A549 (cell line): ENCODE data around the gene TNC. TPM values are rescaled to one million over a fixed set of nuclear protein-coding genes. Genes with fewer than 3 reads are reported as not detected.
A peak's percentile ranks its signal among the peaks of the same experiment; 100 is the strongest.

Source experiments
- ATAC-seq, 2 experiments: fragments of 200-7000 bp in 1 of 2; fragments of >200 bp in 1 of 2; cut with Nextera tagmentation in 1 of 2; cut with Tn5 transposase in 1 of 2; 3 replicates each; pipeline versions ENCODE4 v1.8.0 to v1.9.1; 2018 to 2020; ENCODE audit warnings: mild to moderate bottlenecking in 1 of 2, moderate library complexity in 1 of 2
- CTCF ChIA-PET: fragments of 300-600 bp; sonication (Branson Sonifier 250); formaldehyde crosslinking; extraction: SDS; loops from one replicate; lab custom pipeline; 2021; ENCODE audit warnings: antibody characterized with exemption, inconsistent platforms; lab: Yijun Ruan, JAX
- POLR2A ChIA-PET: fragments of 350-600 bp; formaldehyde crosslinking; extraction: SDS; loops from one replicate; lab custom pipeline; 2021; ENCODE audit warnings: antibody characterized with exemption, inconsistent platforms; lab: Yijun Ruan, JAX
- DNase-seq, 2 experiments: peaks; one replicate each; pipeline versions ENCODE4 v3.0.0 to v3.0.0-alpha.2; 2011 to 2016; ENCODE audit warnings: low read depth in 1 of 2, low spot score in 1 of 2
- FAIRE-seq: peaks from 2 replicates; lab custom pipeline; 2011; peaks lifted over from hg19 to GRCh38; lab: Jason Lieb, UNC
- H3K27ac ChIP-seq, 2 experiments: fragments of >200 bp; sonication (Bioruptor Twin); formaldehyde crosslinking; 3 replicates each; pipeline ENCODE4 v1.5.1; 2016 to 2017
- H3K4me1 ChIP-seq: fragments of >200 bp; sonication (Bioruptor Twin); formaldehyde crosslinking; 3 replicates; pipeline ENCODE4 v1.6.1; 2016
- H3K4me2 ChIP-seq: fragments of >200 bp; sonication (Bioruptor Twin); formaldehyde crosslinking; 3 replicates; pipeline ENCODE4 v1.6.1; 2016
- H3K4me3 ChIP-seq: fragments of >200 bp; sonication (Bioruptor Twin); formaldehyde crosslinking; 3 replicates; pipeline ENCODE4 v1.5.1; 2016
- H3K9me3 ChIP-seq: fragments of >200 bp; sonication (Bioruptor Twin); formaldehyde crosslinking; 3 replicates; pipeline ENCODE4 v1.6.1; 2016
- BCL3 ChIP-seq: fragments of >200 bp; sonication (Bioruptor Twin); formaldehyde crosslinking; IDR thresholded peaks from 3 replicates; pipeline ENCODE4 v1.6.1; 2016
- CTCF ChIP-seq: fragments of >200 bp; sonication (Bioruptor Twin); formaldehyde crosslinking; IDR thresholded peaks from 3 replicates; pipeline ENCODE4 v1.5.1; 2016
- E2F6 ChIP-seq: IDR thresholded peaks from 2 replicates; pipeline ENCODE4 v1.6.1; 2012; ENCODE audit warnings: low read depth, borderline replicate concordance
- EHF ChIP-seq: fragments of 250-450 bp; sonication (Bioruptor Pico); IDR thresholded peaks from 2 replicates; pipeline ENCODE4 v1.5.0; 2020; ENCODE audit warnings: mild to moderate bottlenecking
- GATA3 ChIP-seq: IDR thresholded peaks from 2 replicates; pipeline ENCODE4 v1.6.1; 2012; ENCODE audit warnings: borderline replicate concordance
- HES2 ChIP-seq: fragments of >200 bp; sonication (Bioruptor Twin); formaldehyde crosslinking; IDR thresholded peaks from 2 replicates; pipeline ENCODE4 v1.6.1; 2016
- HMGXB4 ChIP-seq: fragments of 250-450 bp; sonication (Bioruptor Pico); IDR thresholded peaks from 2 replicates; pipeline ENCODE4 v1.5.0; 2021; ENCODE audit warnings: mild to moderate bottlenecking, moderate library complexity, borderline replicate concordance
- HOXB5 ChIP-seq: fragments of 250-450 bp; sonication (Bioruptor Pico); IDR thresholded peaks from 2 replicates; pipeline ENCODE4 v1.5.0; 2020; ENCODE audit warnings: mild to moderate bottlenecking, moderate library complexity
- MAFK ChIP-seq: fragments of 450-650 bp; IDR thresholded peaks from 2 replicates; pipeline ENCODE4 v1.6.1; 2014; ENCODE audit not compliant: partially characterized antibody
- MYC ChIP-seq: IDR thresholded peaks from 2 replicates; pipeline ENCODE4 v1.6.1; 2012; ENCODE audit warnings: mild to moderate bottlenecking, inconsistent platforms, low read length, improper control_type of control experiment, borderline replicate concordance
- NFE2L2 ChIP-seq: fragments of 150-350 bp; conservative IDR thresholded peaks from 2 replicates; pipeline ENCODE4 v1.6.1; 2014; ENCODE audit warnings: low read length
- PBX3 ChIP-seq: IDR thresholded peaks from 2 replicates; pipeline ENCODE4 v1.6.1; 2012
- PHF8 ChIP-seq: fragments of 200-600 bp; sonication (generic); IDR thresholded peaks from 2 replicates; pipeline ENCODE4 v1.6.1; 2016; ENCODE audit warnings: low read depth, mild to moderate bottlenecking, antibody characterized with exemption, moderate library complexity, borderline replicate concordance
- REST ChIP-seq: fragments of 200-600 bp; sonication (generic); IDR thresholded peaks from 2 replicates; pipeline ENCODE4 v1.6.1; 2016; ENCODE audit warnings: antibody characterized with exemption, mild to moderate bottlenecking, moderate library complexity
- ZFP36 ChIP-seq: fragments of 450-650 bp; IDR thresholded peaks from 2 replicates; pipeline ENCODE4 v1.6.1; 2014; ENCODE audit warnings: borderline replicate concordance; ENCODE audit not compliant: partially characterized antibody
- ZNF302 ChIP-seq: fragments of 250-450 bp; sonication (Bioruptor Pico); IDR thresholded peaks from 2 replicates; pipeline ENCODE4 v1.9.0; 2021; ENCODE audit warnings: inconsistent platforms, mild to moderate bottlenecking, moderate library complexity
- WGBS: methylation state at CpG from one replicate; pipeline ENCODE4 v1.1.6; 2017; ENCODE audit errors: missing lambda C conversion rate; 5-methylcytosine and 5-hydroxymethylcytosine counted together
- polyA plus RNA-seq, 4 experiments: library from polyadenylated mRNA; depleted of rRNA in 3 of 4; stranded (reverse); fragments of >200 nt; fragmentation: RNase III in 1 of 4; extraction: RNeasy Plus Mini Kit Qiagen cat#74134 plus additional on column Dnase treatment in 1 of 4; gene quantifications; 2 replicates in 3 of 4; 3 replicates in 1 of 4; pipeline ENCODE4 v1.2.3, GENCODE V29; 2011 to 2017

The TNC gene
- polyA plus RNA-seq, 2 of the 4 experiments (the other 2 are of a cell fraction) = 0.50 to 0.63 TPM

GRCh38 chr9:115109486-115109885 lies 8.5 kb downstream of the TNC start:
- peak; percentile 60; the same call in 1 of the 2 replicates for TF ChIP-seq REST
- TF ChIP-seq ZNF302 = no peak
- no peak overlapping the region for H3K4me3 ChIP-seq
- peak in 1 of 2 experiments; percentile 5 for DNase-seq
- no peak overlapping the region for H3K4me2 ChIP-seq
- no peaks in the 10 kb centered on the region for H3K9me3 ChIP-seq
- ChIA-PET POLR2A (no interaction called here), CTCF (interaction anchor here (0.5 to 1.2 kb wide), 2 partner anchors 20 to 42 kb away, joined by 3 read pairs; no protein-coding TSS in a partner anchor)
- H3K27ac ChIP-seq = no peak overlapping the region
- H3K4me1 ChIP-seq = peaks cover 22% of the 10 kb centered on the region
- no peak for ATAC-seq
- WGBS = 70% methylated on average over 1 of the region's 1 CpG
- FAIRE-seq = no peak

GRCh38 chr9:115107701-115108100 lies 10.3 kb downstream of the TNC start:
- no peak overlapping the region for H3K4me2 ChIP-seq
- ChIA-PET POLR2A (no interaction called here), CTCF (interaction anchor here (0.6 to 1.1 kb wide), 2 partner anchors 8 to 11 kb away, joined by 3 read pairs; no protein-coding TSS in a partner anchor)
- no peak for ATAC-seq
- 94% methylated on average over 2 of the region's 2 CpGs for WGBS
- H3K4me3 ChIP-seq = no peak overlapping the region
- no peak for TF ChIP-seq MAFK
- TF ChIP-seq E2F6 = no peak
- TF ChIP-seq NFE2L2 = no peak
- TF ChIP-seq ZFP36 = no peak
- peaks cover 22% of the 10 kb centered on the region for H3K4me1 ChIP-seq
- FAIRE-seq = no peak
- no peak for DNase-seq
- H3K9me3 ChIP-seq = no peaks in the 10 kb centered on the region
- H3K27ac ChIP-seq = no peak overlapping the region

GRCh38 chr9:115106642-115107041 lies 11.3 kb downstream of the TNC start:
- Histone ChIP-seq H3K4me2 (peak overlapping the region; percentile 51), H3K27ac (no peak overlapping the region), H3K4me1 (peaks cover 22% of the 10 kb centered on the region), H3K9me3 (no peaks in the 10 kb centered on the region), H3K4me3 (no peak overlapping the region)
- no peak for TF ChIP-seq HOXB5 (CRISPR knock-in tag)
- no peak for TF ChIP-seq EHF (CRISPR knock-in tag)
- no peak for TF ChIP-seq NFE2L2
- no peak for TF ChIP-seq PBX3
- no peak for TF ChIP-seq MAFK
- no peak for TF ChIP-seq HES2
- TF ChIP-seq HMGXB4 (CRISPR knock-in tag) = no peak
- no peak for TF ChIP-seq ZNF302
- no peak for TF ChIP-seq MYC
- TF ChIP-seq BCL3 = no peak
- TF ChIP-seq GATA3 = no peak
- TF ChIP-seq PHF8 = no peak
- TF ChIP-seq CTCF = no peak
- no peak for TF ChIP-seq ZFP36
- DNase-seq (no peak), FAIRE-seq (no peak), ATAC-seq (no peak)
- POLR2A ChIA-PET = no interaction called here
- WGBS = 50% methylated on average over 2 of the region's 2 CpGs
- CTCF ChIA-PET = no interaction called here
